NCI-H226 (cell line): ENCODE data around the gene DOCK3.
A peak's percentile ranks its signal among the peaks of the same experiment; 100 is the strongest.

Experiments used
- DNase-seq: peaks from one replicate; pipeline ENCODE4 v3.0.0-alpha.2; 2015

Gene DOCK3

DNA sequence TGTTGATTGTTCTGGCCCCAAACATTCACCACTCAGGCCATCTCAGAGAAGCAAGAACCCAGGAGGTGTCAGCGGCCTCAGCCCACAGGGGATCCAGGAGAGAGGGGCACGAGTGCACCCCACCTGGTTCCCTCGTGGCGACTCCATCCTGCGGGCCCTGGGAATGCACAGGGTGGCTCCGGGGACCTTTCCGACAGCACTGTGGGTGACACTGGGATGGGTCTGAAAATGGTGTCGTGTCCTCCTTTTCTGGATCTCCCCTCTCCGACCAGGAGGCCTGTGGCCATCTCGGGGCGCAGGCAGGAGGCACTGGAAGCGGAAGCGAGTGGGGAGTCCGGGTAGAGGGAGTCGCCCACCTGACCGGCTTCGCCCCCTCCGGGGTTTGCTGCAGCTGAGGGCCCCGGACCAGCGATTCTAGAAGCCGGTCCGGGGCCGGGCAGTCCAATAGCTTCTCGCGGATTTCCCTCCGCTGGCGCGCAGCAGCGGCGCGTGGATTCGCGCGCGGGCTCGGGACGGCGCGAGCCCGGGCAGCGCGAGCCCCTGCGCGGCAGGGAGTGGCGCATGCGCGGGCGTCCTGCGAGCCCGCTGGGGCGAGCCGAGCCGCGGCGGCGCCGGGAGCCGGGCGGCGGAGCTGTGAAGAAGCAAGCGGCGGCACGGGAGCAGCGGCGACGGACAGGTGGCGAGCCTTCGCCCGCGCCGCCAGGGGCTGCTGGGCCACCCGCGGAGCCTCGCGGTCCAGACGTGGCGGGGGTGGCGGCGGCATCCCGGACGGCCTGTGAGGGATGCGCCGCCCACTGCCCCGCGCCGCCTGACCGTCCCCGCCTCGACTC, at the start of gene DOCK3:
Gene DOCK3 (plus strand): TSS at position 579 of the 830 bp plus-strand sequence. CDS start 337 bp downstream, outside the sequence.
- peak; percentile 29 for DNase-seq

DNA sequence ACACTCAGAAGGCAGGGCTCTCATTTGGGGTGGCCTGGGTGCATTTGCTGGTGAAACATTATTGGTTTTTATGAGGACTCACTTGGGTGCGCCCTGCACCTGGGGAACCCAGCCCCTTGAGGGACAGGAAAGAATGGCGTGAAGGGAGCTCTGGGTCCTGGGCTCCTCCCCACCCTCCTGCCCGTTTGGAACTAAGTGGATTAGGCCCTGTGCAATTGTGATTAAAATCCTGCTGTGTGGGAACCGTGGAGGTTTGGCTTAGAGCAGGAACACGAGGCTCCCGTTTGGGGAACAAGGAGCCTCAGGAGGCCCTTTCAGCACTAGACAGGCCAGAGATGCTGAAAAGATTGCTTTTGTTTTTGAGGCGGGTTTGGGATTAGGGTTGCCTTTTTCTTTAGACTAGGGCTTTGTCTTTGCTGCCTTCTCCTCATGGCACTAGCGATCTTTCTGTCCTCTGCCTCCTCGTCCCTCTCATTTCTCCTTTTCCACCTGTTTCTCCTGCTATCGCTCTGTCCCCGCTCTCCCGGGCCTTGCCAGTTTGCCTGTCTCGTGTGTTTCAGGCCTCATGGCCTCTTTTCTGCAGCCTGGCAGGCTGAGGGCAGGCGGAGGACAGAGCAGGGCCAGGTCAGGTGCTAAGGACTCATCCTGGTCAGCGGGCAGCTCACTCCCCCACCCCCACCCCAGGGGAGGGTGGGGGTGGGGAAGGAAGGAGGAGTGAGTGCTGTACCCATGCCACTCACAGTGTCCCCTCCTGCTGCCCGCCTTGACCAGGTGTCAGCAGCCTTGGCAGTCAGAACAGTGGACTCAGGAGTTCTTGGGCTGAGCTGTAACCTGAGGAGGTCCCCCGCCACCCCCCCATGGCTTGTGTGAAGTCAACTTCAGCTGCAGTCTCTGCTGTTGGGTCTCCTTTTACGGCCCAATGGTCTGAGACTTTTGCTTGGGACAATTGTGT, 49.2 kb upstream of the DOCK3 start:
- DNase-seq, result no peak

DNA sequence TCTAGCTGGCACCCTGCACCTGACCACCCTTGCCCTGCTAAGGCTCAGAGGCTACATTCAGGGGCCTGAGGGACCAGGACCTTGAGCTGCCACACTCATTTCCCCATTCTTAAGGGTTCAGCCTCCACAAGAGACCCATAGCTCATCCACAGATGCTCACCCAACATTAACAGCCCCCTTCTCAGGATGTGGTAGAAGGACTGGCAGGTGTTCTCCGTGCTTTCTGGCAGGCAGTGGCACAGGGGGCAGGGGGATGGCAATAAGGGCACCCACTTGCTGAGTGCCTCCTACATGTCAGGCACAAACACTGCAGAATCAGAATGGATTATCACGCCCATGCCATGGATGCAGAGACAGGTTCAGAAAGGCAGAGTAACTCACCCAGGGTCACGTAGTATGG, 48.3 kb upstream of the DOCK3 start:
- DNase-seq, result no peak

DNA sequence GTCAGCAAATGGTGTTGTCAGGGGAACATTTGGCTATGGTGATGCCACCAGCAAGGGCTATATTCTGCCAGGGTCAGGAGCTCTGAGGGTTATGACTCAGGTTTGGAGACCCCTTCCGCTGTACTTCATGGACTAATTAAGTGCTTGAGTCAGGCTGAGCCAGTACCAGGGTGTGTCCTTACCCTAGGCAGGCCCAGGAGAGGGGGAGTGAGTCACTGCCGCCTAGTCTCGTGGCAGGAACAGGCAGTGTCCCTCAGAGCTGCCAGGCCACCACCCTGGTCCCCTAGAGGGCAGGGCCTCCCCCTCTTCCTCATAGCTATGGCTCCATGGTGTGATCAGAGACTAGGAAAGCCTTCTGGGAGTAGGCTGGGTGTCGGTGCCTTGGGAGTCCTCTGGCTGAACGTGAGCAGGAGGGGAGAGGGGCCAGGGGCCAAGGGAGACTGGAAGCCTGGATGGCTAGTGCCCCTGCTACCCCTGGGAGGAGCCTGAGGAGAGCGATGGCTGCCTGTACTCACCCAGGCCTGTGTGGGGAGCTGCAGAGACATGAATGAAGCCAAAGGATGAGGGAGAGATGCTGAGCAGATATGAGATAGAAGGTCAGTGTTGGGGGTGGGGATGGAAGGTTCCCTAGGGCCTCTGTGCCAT, 47.2 kb upstream of the DOCK3 start:
- peak; percentile 6 for DNase-seq

DNA sequence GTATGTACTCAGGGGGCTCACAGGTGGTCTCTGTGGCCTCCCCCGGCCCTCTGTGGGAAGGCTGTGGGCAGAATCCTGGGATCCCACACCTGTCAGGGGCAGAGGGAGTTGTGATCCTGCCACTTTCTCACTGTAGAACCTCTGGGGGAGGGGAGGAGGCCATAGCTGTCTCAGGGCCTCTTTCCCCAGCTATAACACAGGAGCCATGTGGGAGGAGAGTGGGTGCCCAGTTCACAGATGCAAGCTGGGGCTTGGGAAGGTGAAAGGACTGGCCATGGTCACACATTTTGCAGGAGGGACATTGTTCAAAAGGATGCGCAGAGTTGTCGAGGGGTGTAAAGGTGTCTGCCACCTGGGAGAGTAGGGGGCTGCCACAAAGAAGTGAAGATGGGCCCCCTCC, 46.1 kb upstream of the DOCK3 start:
- DNase-seq, result no peak

DNA sequence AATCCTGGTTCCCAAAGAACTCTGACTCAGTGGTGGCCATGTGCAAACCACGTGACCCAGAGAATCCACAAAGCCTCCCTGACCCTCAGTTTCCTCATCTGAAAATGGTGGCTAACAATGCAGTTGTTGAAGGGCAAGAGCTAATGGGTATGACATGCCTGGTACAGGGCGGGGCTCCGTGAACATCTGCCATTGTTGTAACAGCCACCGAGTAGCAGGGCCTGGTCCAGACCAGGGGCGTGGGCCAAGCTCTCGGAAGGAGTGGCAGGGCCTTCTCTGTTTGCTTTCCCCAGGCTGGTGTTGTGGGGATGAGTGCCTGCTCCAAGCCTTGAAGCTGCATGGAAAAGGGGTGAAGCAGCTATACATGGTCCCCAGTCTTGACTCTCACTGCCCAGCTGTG, 44.3 kb upstream of the DOCK3 start:
- no peak for DNase-seq

DNA sequence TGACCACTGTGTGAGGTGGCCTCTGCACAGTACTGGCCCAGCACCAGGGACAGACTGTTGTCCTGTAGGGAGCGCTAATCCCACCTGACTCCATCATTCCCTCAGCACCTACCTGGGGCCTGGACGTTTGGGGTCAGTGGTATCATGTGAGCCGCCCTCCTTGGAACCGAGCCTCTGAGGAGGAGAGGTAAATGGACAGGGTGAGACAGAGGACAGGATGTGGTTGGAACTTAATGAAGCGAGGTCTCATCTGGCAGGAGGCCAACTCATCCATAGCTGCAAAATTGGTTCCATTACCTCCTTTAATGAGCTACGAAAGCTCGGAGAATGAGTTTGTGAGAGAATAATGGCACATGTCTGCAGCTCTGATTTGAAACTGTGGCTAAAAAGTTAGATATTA, 43.9 kb upstream of the DOCK3 start:
- DNase-seq, result no peak

DNA sequence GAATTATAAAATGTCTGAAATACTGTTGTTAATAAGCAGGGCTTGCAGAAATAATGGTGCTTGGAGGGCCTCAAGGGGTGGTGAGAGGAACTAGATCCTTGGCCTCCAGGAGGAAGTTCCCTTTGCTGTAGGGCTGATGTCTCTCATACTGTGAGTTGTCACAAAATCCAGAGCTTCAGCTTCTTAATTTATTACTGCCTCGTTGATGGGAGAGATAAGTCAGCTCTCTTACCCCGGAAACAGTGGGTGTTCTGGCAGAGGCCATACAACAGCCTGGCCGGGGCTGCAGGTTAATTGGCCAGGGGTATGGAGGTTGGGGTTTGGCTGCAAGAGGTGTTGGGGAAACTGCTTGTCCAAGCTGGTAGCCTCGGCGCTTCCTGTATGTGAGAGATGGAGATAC, 42.3 kb upstream of the DOCK3 start:
- DNase-seq, result no peak

DNA sequence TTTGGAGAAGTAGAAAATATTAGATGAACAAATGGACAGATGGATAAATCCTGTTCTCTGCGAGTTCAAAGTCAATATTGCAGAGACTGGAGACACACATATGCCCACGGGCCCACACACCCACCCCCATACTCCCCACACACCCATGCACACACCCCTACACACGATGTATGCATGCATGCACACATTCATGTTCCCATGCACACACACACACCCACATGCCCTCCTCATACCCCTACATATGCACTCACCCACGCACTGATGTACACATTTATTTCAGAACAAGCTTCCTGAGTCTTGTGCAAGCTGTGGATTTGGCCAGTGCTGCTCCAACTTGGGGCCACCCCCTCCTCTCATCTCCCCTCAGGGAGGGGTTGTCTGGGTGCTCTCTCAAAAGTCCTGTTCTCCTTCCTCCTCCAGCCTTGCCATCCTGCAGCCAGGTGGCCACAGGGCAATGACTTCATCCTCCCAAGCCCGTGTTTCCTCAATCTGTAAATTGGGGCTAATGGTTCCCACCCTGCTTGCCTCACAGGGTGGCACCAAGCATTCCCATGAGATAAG, 41.4 kb upstream of the DOCK3 start:
- no peak for DNase-seq

DNA sequence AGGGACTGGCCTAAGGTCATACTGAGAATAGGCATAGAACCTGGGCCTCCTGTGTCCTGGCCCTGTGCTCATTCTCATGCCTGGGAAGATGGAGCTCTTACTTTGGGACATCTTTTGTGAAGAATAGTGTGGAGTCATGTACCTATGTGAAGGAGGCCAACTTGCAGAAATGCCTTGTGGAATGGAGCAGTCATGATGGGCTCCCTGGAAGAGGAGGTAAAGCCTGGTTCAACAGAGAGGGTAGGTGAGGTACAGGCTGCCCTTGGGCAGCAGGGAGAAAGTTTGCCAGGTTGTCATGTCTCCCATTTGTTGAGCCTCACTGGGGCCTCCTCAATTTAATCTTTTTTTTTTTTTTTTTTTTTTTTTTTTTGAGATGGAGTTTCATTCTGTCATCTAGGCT, 39.7 kb upstream of the DOCK3 start:
- DNase-seq, result no peak

GRCh38 chr3:50637011-50637410, 37.7 kb upstream of the DOCK3 start:
- no peak for DNase-seq

GRCh38 chr3:50637945-50638344, 36.8 kb upstream of the DOCK3 start:
- no peak for DNase-seq

DNA sequence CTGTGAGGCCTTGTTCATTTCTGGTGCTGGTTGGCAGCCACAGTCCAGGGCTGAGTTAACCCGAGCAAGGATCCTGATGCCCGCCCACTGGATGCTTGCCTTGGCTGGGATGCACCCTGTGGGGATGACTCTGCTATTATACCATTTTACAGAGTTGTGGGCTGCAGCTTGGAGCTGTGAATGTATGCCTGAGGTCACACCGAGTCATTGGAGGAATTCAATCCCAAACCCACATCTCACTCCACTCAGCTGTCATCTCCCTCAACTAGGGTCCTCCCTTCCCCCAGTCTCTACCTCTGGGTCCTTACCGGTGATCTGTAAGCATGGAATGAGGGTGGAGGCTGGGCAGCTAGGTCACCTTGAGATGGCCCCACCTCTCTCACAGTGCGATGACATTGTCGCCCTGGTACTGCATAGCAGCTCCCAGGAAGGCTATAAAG, 35.7 kb upstream of the DOCK3 start:
- DNase-seq, result peak; percentile 56

- no peak for DNase-seq
Observed at GRCh38 chr3:50642382-50642781, 32.3 kb upstream of the DOCK3 start.

DNA sequence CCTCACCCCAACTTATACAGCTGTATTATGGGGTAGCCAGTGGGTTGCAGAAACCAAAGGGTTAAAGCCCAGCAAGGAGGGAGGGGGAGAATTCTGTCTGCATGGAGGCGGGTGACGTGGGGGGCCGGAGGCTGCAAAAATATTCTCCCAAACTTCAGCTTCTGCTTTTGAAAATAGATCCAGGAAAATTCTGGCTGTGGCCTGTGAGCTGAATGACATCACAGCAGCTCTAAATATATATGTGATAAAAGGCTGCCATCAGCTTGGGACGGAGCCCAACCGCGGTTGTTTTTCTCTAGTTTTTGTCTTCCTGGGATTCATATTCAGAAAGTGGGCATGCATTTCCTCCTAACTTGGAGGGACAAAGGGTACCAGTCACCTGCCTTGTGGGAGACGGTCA, 30.2 kb upstream of the DOCK3 start:
- DNase-seq, result no peak

GRCh38 chr3:50645378-50645777, 29.3 kb upstream of the DOCK3 start:
- DNase-seq, result no peak

GRCh38 chr3:50648313-50648712, 26.4 kb upstream of the DOCK3 start:
- no peak for DNase-seq

DNA sequence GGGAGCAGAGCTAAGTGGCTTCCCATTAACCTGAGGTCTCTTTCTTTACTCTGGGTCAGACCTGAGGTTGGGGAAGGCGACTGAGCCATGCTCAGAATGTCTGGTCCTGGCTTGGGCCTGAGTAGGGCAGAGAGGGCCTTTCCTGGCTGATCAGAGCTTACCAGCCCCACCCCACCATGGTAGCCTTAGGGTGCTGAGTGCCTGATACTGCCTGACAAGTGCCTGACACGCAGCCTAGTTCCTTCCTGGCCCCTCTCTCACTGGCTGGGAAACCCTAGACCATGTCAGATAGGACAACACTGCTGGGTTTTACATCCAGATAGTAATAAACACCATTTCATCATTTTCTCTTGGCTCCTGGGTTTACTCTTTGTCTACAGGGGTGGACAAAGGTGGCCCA, 25.8 kb upstream of the DOCK3 start:
- no peak for DNase-seq

- DNase-seq, result no peak
Observed at GRCh38 chr3:50649451-50649931, 25.2 kb upstream of the DOCK3 start.

- no peak for DNase-seq
Observed at GRCh38 chr3:50650018-50650417, 24.7 kb upstream of the DOCK3 start.

- no peak for DNase-seq
Observed at GRCh38 chr3:50651445-50651844, 23.3 kb upstream of the DOCK3 start.

DNA sequence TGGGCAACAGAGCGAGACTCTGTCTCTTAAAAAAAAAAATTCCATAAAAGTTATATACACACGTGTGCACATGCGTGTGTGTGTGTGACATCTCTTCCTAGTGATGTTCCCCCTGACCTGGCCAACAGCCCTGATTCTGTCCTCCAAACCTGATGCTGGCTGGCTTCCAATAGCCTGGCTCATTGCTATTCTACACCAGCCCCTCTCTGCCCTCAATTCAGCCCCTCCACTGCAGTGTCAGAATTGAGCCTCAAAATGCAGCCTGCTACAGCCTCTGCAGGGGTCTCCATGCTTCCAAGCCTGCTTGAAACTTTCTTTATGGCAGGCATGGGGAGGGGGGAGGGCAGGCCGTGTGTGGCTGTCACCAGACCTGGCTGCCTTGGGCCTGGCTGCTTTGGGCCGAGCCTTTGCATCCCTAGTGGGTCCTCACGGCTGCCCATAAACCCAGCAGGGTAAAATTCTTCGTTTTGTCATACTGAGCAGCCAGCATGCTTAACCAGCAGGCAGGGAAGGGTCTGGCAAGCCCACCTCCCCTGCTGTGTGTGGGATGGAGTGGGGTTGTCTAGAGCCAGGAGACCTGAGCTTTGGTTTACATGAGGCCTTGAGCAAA, 22.7 kb upstream of the DOCK3 start:
- DNase-seq, result no peak
